SIG-M5 treated with dmso at 0.1 percent for 504 hours (cell line): ENCODE measurements around the gene SLC44A1.

Experiments
- DNase-seq: peaks from one replicate; lab custom pipeline; 2025; ENCODE audit not compliant: unreplicated experiment; lab: John Stamatoyannopoulos, UW

SLC44A1 gene

DNA sequence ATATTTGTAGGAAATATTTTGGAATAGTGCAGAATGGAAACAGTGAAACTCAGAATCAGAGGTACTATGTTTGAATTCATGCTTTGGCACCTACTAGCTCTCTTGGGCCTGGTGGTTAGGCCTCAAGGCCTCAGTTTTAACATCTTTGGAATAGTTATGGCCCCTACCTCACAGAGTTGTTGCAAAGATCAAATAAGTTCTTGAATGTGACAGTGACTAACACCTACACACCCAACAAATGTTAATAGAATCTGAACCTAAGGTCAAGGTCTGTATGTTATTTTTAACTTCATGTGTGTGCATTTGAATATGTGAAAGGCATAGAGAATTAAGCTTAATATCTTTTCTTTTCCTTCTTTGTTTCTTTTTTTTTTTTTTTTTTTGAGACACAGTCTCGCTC is 87.3 kb downstream of the SLC44A1 start:
- no peak for DNase-seq

DNA sequence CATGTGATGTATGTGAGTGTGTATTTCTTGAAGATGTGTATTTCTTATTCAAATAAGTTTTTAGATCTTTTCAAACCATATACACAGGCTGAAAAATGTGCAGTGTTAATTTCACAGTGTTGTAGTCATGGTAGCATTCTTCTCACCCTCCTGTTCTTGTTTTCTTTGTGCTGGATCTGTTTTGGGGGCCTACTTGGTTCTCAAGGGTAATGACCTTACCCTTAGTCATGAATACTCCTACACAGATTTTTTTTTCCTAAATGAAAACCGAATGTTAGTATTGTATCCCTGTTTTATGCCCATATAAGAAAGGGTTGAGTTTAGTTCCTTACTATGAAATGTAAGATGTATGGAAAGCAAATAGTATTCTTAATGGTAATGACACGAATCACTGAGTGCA is 88.0 kb downstream of the SLC44A1 start:
- no peak for DNase-seq

DNA sequence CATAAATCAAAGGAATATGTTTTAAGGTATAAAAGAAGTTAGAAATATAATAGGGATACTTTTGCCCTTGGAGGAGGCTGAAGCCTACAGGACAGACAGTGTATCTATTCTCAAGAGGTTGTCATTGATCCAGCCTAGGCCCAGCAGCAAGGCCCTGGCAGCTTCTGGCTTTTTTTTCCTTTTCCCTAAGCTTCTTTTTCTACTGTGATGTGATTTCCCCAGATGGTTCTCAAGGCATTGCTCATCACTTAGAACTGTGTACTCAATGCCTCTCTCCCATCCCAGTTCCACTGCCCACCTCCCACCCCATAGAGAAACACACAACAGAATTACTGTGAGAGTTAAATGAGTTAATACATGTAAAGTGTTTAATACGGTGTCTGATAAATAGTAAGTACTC is 88.6 kb downstream of the SLC44A1 start:
- no peak for DNase-seq

DNA sequence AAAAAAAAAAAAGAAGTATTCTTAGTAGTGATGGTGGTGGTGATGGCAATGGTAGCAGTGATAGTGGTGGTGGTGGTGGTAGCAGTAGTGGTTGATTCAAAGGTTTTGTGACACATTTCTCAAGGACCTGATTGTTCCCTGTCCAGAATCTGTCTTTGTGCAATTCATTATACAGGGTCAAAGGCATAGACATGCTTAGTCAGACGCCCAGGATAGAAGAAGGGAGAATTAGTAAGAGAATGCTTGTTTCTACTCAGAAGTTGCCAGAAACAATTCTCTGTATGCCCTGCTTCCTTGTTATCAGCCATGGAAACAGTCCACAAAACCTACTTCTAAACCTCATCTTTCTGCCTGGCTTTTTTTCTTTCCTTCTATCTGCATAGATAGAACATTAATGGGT is 89.4 kb downstream of the SLC44A1 start:
- DNase-seq: no peak

DNA sequence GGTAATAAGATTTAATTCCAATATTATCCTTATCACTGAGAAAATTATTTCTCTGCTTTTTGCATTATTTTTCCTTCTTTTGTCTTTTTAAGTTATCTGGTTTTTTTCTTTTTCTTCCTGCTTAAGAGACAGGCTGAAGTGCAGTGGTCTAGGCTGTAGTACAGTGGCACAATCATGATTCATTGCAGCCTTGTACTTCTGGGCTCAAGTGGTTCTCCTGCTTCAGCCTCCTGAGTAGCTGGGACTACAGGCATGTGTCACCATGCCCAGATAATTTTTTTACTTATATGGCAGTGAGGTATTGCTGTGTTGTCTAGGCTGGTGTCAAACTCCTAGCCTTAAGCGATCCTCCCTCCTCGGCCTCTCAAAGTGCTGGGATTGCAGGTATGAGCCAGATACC is 93.9 kb downstream of the SLC44A1 start:
- no peak for DNase-seq

DNA sequence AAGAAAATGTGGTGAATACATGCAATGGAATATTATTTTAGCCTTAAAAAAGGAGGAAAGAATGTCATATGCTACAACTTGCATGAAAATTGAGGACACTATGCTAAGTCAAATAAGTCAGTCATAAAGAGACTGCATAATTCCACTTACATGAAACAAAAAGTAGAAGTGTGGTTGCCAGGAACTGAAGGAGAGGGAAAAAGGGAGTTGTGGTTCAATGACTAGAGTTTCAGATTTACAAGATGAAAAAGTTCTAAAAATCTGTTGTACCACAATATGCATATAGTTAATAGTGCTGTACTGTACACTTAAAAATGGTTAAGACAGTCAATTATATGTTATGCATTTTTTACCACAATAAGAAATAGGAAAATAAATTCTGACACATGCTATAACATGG is 95.4 kb downstream of the SLC44A1 start:
- DNase-seq: no peak

DNA sequence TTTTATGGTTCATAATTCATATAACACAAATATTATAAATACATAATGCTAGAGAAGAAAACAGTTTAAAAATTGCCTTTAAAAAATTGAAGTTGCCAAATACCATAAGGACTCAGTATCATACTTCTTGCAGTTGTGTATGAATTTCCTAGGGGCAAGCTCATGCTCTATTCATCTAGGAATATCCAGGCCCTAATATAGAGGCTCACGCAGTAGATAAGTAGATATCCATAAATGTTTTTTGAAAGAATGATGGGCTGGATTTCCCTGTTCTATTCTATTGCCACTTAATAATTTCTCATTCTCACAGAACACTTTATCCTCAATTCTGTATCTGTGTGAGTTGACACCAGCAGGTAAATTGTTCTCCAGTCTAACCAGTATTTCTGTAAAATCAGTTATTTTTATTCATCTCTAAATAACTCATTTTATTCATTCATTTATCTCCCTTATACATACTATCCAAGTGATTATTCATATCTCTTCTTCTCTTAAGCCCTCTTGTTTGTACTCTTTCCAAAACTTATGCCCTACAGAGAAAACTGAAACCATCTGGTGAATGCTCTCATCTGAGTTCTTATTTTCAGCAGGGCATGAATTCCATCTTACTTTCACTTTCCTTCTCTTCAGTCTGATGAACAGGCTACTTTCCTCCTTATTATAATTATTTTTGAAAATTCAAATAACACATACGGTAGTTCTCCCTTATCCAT is 97.1 kb downstream of the SLC44A1 start:
- DNase-seq: no peak

DNA sequence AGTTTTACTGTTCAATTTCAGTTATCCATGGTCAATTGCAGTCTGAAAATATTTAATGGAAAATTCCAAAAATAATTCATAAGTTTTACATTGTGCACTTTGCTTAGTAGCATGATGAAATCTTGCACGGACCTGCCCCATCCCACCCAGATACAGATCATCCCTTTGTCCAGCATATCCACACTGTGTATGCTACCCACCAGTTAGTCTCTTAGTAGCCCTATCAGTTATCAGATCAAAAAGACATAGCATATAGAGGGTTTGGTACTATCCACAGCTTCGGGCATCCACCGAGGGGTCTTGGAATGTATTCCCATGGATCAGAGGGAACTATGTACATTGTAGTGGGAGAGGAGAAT is 97.7 kb downstream of the SLC44A1 start:
- DNase-seq: no peak

DNA sequence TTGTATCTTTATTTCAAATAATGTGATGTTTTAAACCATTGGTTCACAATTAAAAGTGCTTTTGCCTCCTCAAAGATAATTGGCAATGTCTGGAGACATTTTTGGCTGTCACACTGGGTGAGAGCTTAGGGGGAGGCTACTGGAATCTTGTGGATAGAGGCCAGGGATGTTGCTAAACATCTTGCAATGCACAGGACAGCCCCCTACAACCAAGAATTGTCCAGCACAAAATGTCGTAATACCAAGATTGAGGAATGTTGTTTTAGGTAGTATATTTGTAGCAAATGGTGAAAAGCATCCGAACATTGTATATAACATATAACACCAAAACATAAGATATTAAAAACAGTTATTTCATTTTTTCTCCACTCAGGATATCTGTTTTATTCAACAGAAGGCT is 99.8 kb downstream of the SLC44A1 start:
- no peak for DNase-seq

DNA sequence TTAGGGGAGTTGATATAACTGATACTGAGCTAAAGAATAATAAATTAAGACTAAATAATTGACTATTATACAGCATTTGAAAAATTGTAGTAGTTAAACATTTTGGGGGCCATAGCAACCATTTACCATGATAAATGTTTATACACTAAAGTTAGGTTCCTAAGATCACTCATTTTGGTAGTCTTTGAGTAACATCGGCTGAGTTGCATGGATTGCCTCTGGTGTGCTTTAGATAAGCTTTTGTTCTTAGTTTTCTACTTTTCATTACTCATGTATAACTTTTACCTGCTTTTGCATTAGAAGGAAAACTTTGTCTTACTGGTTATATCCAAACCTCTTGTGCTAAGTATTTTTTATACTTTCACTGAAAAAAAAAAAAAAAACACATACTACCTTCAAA is 101.2 kb downstream of the SLC44A1 start:
- no peak for DNase-seq

DNA sequence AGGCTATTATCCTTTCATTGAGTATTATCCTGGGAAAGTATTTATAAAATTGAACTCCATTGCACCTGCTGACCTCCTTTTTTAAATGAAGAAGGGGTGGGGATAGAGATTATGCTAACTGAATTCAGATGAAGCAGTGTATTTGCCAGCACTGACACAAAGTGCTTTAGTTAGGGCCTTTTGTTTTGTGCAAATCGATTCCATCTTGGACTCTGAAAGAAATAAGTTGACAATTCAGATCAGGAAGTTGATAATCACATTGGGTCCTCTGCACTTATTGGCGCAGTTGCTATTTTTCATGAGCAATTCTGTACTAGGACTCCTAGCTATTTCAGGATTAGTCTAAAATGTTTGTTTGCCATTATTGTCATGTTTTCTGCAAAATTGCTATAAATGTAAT is 101.8 kb downstream of the SLC44A1 start:
- DNase-seq: no peak

DNA sequence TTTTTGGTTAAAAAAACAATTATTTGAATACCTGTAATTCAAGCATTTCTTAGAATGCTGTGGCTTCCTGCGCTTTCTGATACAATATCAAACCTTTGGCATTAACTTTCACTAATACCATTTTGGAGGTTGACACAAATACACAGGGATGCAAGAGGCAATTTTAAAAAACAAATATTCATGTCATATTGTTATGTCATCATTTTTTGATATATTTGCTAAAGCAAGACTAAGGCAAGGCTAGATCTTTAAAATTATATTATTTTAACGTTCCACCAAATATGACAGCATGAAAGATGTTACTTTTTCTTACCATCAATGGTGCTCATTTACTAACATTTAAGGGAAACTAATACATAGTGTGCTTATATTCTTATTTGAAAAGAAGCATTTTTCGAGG is 110.0 kb downstream of the SLC44A1 start:
- DNase-seq: no peak

DNA sequence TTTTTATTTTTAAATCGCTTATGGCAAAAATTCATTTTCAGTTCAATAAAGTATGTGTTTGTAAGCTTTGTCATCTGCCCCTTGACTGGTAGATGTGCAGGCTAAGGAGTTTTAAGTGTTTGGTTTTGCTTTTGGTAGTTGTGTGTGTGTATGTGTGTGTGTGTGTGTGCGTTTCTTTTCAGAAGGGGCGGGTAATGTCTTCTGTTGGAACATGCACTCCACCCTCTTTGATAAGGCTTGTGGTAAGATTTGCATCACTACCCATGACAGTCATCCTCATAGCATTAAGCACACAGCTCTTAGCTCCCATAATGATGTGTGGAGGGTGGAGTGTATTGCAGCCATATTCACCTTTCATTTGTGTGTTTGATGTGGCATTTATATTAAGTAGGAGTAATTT is 111.3 kb downstream of the SLC44A1 start:
- DNase-seq: no peak

DNA sequence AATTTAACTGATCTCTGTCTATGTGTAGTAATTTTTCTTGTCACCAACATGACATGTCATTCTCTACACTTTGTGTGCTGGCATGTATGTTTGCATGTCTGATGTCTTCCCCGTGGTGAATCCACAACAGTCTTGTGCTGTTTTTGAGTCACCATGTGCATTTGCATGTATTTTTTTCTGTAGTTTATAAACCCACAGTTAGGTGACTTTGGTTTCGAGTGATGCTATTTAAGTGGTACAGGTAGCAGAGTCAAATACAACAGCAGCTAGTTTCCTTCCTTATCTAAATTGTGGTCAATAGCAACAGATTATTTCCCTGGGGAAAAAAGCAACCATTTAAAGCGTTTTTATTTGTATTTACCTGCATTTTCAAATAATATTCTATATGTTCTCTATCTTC is 113.5 kb downstream of the SLC44A1 start:
- no peak for DNase-seq

DNA sequence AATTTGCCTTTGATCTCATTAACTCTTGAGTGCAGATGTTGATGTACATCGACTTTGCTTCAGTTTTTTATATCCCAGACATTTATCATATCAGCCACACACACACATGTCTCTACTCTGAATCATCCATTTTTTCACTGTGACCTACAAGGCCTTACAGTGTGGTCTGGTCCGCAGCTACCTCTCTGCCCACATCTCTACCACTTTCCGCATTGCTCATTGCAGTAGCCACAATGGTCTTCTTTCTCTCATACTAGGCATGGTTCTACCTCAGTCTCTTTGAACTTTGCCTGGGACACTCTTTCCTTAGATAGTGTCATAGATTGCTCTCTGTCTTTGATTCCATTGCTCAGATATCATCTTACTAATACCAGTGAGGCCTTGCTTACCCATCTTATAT is 115.4 kb downstream of the SLC44A1 start:
- DNase-seq: no peak

DNA sequence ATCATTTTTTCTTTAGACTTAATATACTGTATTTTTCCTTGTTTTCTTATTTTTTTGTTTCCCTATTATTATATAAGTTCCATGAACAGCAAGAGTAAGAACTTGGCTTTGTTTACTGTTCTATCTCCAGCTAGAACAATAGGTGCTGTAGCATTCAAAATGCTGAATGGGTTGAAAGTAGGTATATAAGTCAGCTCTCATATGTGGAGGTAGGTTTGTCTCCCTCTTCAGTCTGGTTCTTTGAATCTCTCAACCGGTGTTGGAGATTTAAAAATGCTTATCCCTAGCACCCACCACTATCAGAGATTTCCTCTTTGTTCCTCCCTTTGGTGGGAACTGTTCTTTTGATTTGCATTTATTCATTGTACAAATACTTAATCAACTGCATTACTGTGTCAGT is 115.9 kb downstream of the SLC44A1 start:
- no peak for DNase-seq

DNA sequence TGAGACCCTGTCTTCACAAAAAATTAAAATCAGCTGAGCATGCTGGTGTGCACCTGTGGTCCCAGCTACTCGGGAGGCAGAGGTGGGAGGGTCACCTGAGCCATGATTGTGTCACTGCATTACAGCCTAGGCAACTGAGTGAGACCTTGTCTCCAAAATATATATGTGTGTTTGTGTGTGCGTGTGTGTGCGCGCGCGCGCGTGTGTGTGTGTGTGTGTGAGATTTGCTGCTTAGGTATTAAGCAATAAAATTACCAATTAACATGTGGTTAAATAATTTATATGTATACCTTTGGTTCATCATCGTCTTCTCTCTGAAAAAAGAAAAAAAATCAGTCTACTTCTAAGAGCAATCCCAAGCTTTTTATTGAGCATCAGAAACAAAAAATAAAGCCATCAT is 117.4 kb downstream of the SLC44A1 start:
- no peak for DNase-seq

DNA sequence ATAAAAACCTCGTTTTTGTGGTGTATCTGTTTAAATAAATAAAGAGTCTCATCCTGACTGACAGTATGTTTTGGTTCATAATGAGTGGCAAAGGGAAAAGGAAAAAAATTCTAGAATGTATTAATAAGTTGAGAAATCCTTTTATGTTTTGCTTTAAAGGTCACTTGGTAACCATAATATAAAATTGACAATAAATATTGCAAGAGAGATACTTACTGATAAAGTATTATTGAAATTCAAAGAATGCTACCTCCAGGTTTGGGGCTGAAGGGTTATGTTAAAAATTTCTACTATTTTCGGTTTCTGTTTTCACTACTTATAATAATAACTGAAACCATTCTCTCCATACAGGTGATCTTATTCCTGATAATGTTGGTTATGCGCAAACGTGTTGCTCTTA is 118.0 kb downstream of the SLC44A1 start:
- DNase-seq: no peak

DNA sequence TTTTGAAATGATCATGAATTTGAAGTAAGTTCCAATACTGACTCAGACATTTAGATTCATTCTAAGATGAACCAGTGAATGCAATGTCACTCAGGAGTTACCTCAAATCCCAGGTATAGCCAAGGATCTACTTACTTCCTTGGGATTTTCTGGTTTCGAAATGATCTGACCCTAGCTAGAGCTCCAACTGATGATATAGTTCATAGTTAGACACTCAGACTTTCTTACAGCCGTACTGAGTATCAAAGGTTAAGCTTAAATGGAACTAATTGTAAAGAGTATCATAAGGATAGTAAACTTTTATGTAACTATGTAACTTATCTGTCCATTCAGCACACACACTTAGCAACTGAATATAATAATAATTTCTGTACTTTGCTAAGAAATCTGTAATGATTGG is 119.4 kb downstream of the SLC44A1 start:
- DNase-seq: no peak

DNA sequence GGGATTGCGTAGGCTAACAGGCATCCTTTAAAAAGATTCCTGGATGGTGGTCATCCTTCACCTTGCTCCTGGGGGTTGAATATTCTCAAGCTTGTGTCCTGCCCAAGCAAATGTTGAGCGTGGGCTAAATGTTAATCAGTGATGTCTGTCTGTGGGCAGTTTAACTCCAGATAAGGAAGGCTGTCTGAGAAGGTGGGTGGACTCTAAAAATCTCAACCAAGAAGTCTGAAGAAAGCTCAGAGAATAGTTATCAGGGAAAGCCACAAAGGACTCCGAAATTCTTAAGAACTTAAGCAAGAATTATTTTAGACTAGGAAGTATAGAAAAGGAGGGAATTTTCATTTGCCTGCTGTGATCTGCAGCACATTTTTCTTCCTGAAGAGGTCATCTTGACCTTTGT is 125.5 kb downstream of the SLC44A1 start:
- DNase-seq: no peak

DNA sequence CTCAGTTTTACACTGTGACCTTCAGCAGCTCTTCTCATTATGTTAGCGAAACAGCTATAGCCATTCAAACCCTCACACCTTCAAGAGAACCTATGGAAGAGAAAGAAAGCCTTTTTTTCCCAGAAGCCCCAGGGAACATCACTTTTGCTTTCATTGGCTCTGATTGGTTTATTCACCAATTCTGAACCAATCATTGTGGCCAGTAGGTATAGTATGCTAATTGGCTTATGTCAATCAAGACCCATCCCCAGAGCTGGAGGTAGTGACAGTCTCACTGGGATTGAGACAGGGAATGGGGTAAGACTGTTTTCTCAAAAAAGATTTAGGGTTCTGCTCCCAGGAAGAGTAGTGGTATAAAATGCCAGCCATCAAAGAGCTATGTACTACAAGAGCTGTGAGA is 129.3 kb downstream of the SLC44A1 start:
- DNase-seq: no peak

DNA sequence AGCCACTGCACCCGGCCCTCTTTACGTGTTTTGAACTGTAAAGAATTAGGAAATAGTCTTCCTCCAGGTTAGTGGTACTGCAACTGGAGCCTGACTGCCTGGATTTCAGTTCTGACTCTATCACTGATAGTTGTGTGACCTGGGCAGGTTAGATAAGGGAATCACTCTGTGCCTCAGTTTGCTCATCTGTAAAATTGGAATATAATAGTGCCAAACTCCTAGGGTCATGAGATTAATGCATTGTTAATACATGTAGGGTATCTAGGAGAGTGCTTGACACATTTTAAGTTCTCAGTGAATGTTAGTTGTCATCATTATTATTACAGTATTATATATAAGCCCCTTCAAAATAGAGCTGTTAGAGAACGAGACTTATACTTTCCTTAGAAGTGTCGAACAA is 130.9 kb downstream of the SLC44A1 start:
- DNase-seq: no peak

DNA sequence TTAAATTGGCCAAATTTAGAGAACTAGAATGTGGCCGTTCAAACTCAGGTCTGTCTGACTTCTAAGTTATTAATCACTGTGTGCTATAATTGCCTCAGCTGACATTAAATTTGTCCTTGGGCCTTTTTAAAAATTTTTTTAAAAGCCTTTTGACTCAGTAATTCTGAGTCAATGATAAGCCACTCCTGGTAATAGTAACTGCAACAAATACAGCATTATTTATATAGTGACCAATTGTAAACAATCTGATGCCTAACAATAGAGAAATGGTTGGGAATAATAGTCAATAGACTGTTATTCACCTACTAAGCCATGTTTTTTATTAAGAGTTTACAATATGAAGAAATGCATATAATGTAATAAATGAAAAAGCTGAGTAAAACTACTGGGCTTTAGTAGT is 132.4 kb downstream of the SLC44A1 start:
- no peak for DNase-seq
